CD4-positive, alpha-beta T cell treated with Interleukin-15 for 1 hour (primary cell): ENCODE results near the gene PDSS2.
"Not testable (repeated sequence)": the region's sequence is repeated elsewhere in the genome, so short reads cannot be mapped to it uniquely, and the experiment has no call there.

Experiments
- DNase-seq: peaks from one replicate; pipeline ENCODE4 v3.0.0-alpha.2; 2020

The PDSS2 gene

DNA sequence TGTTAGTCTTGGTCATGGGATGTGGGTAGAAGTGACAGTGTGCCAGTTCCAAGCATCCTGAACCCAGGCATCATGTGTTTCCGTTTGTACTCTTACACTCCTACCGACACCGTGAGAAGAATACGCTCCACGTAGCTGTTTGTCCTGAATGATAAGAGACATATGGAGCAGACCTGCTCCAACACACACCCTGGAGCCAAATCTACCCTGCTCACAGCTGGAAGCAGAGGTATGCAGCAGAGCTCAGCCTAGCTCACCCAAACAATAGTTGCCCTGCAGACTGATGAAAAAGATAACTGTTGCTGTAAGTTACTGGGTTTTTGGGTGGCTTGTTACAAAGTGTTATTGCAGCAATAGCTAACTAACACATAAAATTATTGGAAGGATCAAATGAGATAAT lies 14.3 kb upstream of the PDSS2 start:
- DNase-seq: no peak

GRCh38 chr6:107470364-107470763 lies 11.0 kb upstream of the PDSS2 start:
- no peak for DNase-seq

DNA sequence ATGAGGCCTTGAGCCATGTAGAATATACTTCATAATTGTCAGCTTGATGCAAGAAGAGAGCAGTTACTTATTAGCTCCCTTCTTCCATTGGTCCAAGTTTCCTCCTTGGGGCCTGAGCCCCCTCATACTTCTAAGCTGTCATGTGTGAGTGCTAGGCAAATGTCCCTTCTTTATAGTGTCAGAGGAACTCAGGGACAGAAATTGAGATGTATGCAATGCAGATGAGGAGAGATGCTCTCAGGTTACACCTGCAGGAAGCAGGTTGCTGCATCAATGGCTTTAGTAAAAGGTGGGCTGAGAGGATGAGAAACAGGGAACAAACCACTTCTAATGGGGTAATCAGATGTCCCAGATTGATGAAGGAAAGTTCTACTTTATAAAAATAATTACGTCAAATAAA lies 6.7 kb upstream of the PDSS2 start:
- no peak for DNase-seq

- DNase-seq: no peak
These were observed 793 bp upstream of the PDSS2 start for GRCh38 chr6:107460083-107460631.

DNA sequence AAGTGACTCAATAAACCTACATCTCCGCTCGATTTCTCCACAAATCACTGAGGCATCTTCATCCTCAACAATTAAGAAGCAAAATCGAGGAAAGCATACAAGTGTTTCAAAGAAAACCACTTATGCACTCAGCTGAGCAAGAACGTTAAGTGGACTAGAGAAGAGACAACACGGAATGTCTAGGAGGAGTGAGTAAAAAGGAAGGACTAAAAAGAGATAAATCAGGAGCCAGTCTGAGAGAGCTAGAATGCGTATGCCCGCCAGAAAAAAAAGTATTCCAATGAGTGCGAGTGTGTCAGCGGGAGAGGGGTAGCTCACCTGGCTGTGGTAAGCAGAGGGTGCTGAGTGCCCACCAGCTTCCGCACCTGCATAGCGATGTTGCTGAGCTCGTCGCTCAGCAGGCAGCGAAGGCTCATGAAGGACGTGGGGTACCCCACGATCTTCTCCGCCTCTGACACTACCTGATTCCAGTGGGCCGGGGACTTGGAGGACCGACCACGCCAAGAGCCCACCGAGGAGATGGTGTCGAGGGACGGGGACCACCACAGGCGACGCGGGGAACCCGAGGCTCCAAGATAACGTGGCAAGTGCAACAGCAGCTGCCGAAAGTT lies 587 bp downstream of the PDSS2 start:
- DNase-seq: no peak

GRCh38 chr6:107448776-107449175 lies 10.6 kb downstream of the PDSS2 start:
- no peak for DNase-seq

- DNase-seq: no peak
These were observed 11.6 kb downstream of the PDSS2 start for GRCh38 chr6:107447663-107448216.

DNA sequence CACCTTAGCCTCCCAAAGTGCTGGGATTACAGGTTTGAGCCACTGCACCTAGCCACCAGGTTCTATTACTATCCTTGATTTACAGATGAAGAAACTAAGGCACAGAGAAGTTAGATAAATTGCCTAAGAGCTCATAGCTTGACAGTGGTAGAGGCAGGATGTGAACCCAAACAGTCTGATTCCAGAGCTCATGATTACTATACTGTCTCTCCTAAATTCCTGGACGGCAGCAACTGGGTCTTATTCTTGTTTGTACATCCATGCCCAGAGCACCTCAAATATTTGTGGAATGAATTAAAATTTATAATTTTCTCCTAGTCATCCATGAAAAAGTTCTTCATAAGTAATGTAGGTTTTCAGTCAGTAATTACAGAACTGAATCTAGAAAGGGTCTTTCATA lies 15.1 kb downstream of the PDSS2 start:
- no peak for DNase-seq

- DNase-seq: no peak
These were observed 15.6 kb downstream of the PDSS2 start for GRCh38 chr6:107443608-107444267.

GRCh38 chr6:107442938-107443607 lies 16.3 kb downstream of the PDSS2 start:
- DNase-seq: no peak

DNA sequence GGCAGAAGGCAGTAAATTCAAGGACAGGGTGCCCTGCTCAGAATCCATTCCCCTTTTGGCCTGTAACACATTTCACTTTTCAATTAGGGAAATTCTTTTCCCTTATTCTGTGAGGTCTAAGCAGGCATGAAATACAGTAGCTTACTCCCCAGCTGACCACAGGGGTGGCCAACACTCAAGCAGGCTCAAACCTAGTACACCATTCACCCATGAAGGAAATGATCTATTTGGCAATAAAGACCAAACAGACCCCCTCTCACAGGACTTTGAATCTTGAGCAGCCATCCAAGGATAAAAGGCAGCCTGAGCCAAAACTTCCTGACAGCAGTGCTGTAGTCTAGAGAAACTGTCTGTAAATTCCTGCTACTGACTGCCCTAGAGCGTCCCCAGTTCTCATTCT lies 17.7 kb downstream of the PDSS2 start:
- DNase-seq: no peak

DNA sequence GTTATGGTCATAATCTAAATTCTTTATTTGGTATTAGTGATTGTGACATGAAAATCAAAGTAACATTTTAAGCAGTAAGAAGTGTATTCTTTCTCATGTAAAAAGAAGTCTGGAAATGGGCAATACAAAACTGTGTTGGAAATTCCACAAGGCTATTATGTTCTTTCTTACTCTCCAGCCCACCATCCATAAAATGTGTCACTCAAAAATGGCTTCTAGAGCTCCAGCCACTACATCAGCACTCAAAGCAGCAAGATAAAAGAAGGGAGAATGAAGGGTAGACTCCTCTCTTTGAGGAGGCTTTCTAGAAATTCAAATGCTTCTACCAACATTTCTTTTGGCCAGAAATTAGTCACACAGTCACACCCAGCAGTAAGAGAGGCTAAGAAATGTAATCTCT lies 18.4 kb downstream of the PDSS2 start:
- DNase-seq: no peak

- no peak for DNase-seq
These were observed 20.0 kb downstream of the PDSS2 start for GRCh38 chr6:107439406-107439805.

- DNase-seq: no peak
These were observed 21.7 kb downstream of the PDSS2 start for GRCh38 chr6:107437691-107438090.

GRCh38 chr6:107436881-107437280 lies 22.5 kb downstream of the PDSS2 start:
- DNase-seq: no peak

- DNase-seq: no peak
These were observed 23.6 kb downstream of the PDSS2 start for GRCh38 chr6:107435798-107436197.

DNA sequence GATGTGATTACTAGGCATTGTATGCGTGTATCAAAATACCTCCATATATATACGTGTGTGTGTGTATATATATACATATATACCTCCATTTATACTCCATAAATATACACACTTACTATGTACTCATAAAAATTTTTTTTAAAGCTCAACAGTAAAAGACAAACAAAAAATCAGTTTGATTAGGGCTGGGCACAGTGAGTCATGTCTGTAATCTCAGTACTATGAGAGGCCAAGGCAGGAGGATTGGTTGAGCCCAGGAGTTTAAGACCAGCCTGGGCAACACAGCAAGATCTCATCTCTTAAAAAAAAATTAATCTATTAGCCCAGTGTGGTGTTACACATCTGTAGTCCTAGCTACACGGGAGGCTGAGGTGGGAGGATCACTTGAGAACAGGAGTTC lies 24.6 kb downstream of the PDSS2 start:
- no peak for DNase-seq

DNA sequence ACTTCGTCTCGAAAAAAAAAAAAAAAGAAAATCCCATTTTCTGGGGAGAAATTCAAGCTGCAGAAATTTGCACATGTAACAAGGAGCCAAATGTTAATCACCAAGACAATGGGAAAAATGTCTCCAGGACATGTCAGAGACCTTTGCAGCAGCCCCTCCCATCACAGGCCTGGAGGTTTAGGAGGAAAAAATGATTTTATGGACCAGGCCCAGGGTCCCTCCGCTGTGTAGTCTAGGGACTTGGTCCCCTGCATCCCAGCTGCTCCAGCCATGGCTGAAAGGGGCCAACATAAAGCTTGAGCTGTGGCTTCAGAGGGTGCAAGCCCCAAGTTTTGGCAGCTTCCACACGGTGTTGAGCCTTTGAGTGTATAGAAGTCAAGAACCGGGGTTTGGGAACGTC lies 33.4 kb downstream of the PDSS2 start:
- DNase-seq: not testable (repeated sequence)

DNA sequence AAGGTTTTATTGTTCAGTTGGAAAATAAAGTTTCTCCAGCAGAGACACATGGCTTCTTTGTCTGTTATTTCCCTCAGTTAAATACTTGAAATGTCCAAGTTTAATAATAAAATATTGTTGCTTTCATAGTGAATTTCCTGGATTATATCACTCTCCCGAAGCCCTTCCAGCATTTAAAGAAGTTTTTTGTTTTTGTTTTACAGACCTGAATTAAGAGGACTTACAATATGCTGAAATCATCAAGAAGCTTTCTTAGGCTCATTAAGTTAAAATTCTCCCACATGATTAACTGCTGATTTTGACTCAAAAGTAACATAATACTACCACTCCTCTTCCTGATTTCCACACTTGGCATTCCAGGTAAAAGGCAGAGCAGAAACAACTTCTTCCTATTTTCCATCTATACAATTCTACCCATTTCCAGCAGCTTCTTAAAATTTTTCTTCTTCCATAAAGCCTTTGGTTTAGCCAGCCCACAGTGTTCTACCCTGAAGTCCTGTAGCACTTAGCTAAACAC lies 35.8 kb downstream of the PDSS2 start:
- DNase-seq: no peak

DNA sequence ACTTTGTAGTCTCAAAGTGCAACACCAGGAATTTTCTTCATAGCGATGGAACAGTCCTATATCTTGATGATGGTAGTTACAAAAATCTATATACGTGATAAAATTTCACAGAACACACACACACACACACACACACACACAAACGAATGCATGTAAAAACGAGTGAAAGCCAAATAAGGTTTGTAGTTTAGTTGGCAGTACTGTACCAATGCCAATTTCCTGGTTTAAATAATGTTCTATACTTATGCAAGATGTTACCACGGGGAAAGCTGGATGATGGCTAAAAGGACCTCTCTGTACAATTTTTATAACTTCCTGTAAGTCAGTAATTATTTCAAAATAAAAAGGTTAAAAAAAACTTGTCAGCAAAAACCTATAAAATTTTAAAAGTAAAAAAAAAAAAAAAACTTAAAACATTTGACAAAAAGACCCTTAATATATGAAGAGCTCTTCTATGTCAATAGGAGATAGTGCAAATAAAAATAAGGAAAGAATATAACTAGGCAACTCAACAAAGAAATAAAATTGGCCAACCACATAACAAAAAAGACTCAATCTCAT lies 37.6 kb downstream of the PDSS2 start:
- no peak for DNase-seq

- DNase-seq: no peak
These were observed 39.6 kb downstream of the PDSS2 start for GRCh38 chr6:107419733-107420132.

GRCh38 chr6:107418118-107418517 lies 41.2 kb downstream of the PDSS2 start:
- DNase-seq: no peak

GRCh38 chr6:107416145-107416544 lies 43.2 kb downstream of the PDSS2 start:
- no peak for DNase-seq
